GM18909 (cell line): ENCODE results near the gene SPECC1L.
"Not testable (repeated sequence)": the region's sequence is repeated elsewhere in the genome, so short reads cannot be mapped to it uniquely, and the experiment has no call there.

ENCODE experiments used
- ATAC-seq: cut with Tn5 transposase; IDR thresholded peaks from one replicate; pipeline ENCODE4 v1.9.1; 2021; ENCODE audit warnings: mild to moderate bottlenecking; ENCODE audit not compliant: unreplicated experiment, poor library complexity

Gene SPECC1L

DNA sequence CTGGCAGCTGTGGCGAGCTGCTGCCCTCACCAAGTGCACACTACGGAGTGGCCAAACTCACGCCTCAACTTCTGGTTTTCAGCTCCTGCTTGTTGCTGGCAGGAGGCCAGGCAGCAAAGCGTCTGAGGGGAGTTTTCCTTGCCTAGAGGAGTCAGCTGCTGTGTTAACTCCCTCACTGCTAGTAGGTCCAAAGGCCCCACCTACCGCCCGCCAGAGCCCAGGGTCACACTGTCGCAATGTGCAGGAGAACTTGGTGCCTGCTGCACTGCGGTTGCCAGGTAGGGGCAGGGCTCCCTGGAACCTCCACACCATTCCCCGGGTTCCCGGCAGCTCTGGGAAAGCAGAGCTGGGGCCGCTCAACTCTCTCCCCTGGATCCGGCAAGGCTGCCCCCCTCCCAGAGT lies 25.6 kb upstream of the SPECC1L start, which contains the start of gene GGT5:
Gene GGT5, minus strand, starts transcription at position 53 of the 402 bp plus-strand sequence. CDS start 357 bp downstream, outside the sequence.
- ATAC-seq, result not testable (repeated sequence)

DNA sequence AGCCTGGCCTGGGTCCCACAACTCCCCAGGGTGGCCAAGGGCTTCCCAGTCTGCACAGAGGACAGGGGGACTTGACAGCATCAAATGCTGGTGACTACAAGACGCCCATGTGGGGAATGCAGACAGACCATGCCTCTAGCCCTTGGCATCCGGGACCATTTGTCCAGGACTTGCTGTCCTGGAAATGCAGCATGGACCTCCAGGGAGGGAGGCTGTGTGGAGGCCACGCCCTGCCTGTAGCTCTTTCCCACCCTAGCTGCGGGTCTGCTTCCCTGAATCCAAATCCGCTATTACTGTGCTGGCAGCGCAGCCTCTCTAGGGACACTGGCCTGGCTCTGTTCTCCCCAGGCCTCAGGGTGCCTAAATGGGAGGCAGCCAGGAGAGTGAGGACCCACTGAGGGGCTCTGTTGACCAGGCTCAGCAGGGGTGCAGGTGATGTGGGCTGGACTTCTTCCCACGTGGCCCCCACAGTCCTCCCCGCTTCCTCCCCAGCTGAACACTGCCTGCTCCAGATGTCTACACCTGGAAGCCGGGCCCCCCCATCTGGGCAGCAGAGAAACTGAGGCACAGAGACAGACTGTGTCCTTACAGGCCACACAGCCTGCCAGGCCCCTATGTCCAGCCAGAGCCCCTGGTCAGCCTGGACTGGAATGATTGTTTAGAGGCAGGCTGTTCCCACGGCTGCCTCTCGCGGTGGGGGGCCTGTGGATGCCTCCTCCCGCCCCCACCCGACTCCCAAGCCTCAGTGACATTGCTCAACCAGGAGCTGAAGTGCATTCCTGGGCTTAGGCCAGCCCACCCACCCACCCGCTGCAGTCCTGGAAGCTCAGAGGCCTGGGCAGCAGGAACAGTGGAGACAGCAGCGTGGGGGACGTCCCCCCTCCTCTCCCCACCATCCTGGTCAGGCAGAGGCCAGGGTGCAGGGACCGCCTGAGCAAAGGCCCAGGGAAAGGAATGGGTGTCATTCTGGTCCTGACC lies 24.8 kb upstream of the SPECC1L start:
- ATAC-seq, result not testable (repeated sequence)

DNA sequence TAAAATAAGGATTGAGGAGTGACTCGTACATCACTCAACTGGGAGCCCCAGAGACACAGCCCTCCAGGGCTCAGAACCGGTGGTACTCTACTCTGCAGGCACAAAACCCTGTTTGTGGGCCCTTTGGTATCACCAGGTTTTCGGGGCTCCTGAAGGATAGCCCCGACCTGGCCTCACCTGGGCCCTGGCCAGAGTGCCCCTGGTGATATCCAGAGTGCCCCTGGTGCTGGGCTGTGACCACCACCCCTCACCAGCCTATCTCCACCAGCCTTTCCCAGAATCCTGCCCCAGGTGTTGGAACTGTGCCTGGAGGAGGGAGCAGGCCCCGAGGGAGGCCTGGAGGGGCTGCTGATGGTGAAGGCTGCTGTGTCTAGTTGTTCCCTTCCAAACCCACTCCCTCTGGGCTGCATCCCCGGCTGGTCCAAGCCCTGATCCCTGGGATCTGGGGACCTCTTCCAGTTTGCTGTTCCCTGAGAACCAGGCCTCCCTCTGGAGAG lies 23.6 kb upstream of the SPECC1L start:
- no peak for ATAC-seq

DNA sequence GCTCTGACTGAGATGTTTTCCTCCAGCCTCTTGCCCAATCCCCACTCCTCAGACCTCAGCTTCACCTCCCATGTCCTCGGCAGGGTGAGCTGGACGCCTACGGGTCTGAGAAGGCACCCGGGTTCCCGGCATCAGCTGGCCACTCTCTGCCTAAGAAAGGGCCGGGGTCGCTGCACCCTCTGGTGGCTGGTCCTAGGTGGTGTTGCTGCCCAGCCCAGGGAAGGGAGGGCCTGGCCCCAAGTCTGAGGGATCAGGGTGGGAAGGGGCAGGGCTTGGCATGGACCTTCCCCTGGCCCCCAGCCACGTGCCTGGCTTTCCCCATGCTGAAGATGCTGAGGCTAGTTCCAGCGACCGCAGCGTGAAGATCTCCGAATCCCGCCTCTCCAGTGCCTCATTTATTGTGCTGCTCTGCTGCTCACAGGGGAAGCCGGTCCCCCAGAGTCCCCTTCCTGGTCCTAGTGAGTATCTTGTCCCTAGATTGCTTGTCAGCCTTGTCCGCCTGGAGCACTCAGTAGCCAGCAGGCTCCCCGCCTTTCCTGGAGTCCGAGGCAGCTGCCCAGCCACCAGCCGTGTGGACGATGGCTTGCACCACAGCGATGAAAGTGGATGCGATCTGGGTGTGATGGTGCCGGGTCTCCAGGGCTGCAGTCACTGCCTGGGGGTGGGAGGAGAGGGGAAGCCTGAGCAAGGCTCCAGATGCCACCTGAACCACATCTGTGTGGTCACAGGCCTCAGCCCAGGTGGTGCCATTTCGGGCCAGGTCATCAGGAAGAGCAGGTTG lies 22.9 kb upstream of the SPECC1L start:
- no peak for ATAC-seq

DNA sequence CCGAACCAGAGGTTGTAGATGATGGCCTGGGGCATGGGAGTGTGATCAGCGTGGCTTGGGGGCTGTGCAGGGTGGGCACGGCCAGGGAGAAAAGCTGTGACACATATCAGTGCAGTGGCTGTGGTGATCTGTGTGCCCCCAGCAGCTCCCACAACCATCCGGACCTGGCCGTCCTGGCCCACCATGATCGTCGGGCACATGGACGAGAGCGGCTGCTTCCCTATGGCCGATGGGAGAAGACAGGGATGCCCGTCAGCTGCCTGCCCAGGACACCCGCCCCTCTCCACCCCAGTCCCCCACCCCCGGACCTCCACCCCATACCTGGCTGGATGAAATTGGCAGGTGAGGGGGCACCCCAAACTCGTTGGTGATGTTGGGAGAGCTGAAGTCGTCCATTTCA lies 22.0 kb upstream of the SPECC1L start:
- ATAC-seq, result not testable (repeated sequence)

DNA sequence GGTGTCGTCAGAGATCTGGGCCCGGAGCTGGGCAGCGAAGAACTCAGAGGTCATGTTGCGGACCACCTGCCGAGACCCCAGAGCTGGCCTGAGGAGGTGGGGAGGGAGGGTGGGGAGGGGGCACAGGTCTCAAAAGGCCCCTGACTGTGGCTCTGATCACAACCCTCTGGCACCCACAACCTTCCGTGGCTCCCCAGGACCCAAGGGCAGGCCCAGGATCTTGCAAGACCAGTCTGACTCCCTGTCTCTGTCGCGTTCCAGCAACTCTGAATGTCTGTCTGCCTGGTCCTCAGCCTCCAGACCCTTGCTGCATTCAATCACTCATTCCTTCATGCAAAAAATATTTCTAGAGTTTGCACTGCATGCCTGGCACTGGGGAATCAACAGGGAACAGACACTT lies 21.2 kb upstream of the SPECC1L start:
- ATAC-seq, result not testable (repeated sequence)

DNA sequence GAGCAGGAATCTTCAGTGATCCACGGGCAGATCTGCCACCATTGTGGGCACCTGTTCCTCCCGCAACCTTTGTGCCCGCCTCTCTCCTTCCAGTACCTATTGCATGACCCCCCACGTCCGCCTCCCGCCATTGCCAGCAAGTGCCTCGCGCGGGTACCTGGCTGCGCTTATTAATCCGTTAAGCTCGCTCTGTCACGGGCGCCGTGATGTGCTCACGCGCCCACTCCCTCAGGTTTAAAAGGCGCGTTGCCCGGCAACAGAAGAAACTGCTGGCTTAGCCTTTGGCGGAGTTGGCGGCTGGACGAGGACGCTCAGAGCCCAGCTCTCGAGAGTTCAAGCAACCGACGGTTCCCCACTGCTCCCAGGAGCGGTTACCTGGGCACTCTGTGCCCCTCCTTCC lies 19.3 kb upstream of the SPECC1L start:
- not testable (repeated sequence) for ATAC-seq

DNA sequence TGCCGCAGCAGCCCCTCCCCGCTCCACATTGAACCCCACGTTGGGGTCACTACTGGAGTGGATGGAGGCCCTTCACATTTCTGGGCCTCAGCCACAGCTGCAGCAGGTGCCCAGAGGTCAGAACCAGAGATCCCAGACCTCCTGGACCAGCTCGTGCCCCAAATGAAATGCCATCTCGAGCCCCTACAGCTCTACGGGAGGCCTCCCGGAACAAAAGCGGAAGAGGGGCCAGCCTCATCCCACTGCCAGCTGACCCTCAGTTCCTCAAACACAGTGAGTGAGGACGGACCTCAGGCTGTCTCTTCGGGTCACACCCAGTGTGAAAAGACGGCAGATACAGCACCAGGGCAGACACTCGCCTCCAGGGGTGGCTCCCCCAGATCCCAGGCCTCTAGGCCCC lies 17.5 kb upstream of the SPECC1L start:
- not testable (repeated sequence) for ATAC-seq

DNA sequence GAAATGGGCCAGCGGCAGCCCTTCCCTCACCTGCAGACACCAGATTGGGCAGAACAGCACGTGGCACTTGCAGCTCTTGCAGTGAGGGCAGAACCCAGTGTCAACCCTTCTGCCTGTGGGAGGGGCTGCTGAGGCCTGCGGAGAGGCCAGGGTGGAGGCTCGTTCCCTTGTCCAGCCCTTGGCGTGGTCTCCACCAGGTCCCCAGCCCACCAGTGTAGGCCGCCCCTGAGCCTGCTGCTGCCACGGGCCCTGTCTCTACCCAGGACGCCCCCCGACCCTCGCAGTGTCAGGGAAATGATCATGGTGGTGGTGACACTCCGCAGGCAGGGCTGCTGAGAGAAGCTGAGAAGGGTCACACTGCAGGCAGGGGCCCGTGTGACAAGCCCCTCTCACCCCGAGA lies 14.5 kb upstream of the SPECC1L start:
- ATAC-seq, result not testable (repeated sequence)

DNA sequence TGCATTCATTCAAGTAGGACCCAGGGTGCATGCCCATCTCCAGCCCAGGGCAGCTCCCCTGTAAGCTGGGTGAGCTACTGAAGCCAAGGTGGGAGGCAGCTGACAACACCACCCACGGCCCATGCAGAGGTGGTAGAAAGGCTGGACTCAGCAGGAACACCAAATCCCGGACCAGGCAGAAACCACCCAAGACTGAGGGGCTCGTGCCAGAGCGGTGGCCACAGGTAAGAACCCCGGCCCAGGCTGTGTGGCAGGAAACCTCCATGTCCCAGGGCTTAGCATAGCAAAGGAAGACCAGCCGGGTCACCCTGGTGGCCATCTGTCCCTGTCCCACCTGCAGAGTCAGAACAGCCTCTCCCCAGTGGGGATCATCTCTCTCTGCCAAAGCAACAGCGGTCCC lies 13.9 kb upstream of the SPECC1L start:
- not testable (repeated sequence) for ATAC-seq

DNA sequence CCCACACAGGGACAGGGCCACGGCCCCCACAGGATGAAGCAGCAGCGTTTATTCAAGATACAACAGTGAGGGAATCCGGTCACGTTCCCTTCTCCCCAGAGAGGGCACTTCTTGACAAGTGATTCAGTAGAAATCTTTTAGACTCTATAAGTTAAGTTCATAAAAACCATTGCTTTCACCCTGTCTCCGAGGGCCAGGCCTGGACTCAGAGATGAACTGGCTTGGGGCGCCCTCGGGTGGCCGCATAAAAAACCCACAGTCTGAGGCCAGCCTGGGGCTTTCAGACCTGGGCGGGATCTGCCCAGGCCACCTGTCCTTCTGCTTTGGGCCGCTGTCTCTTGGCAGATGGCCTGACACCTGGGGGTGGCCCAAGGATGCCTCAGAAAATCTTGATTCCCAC lies 11.2 kb upstream of the SPECC1L start:
- not testable (repeated sequence) for ATAC-seq

DNA sequence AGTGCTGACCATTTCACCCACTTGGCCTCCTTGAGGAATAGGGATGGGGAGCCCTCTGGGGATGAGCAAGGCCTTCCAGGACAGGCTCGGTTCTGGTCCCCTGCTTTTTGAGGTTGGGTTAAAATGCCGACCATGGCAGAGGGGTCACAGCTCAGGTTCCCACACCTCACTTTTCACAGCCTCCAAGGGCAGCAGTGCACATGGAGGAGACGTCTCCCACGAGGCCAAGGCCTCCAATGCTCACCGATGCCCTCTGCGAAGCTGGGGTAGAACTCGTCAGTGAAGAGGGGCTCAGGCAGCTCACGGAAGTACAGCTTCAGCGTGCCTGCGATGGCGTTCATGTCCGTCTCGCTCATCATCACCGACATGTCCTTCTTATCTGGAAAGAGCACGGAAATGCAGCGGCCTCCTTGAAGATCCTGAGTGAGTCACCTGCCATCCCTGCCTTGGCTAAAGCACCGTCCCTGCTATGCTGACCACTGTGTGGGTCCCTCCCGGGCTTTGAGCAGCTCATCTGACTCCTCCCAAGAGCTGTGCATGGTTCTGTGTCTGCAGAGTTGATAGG lies 8.4 kb upstream of the SPECC1L start:
- ATAC-seq, result not testable (repeated sequence)

DNA sequence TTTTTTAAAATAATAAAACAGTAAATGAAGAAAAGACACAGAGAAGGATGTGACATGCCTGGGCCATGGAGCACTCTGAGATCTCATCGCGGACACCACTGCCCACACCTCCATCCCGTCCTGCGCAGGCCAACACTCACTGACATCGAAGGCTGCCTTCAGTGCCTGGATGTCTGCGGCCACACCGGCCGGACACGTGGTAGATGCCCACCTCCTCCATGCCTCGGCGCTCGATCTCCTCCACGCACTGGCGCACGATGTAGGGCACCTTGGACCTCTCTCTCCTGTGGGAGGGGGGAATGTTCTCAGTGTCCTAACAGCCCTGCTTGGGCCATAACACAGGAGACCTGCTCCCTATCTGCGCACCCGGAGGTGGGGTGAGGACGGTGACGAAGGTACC lies 7.2 kb upstream of the SPECC1L start:
- not testable (repeated sequence) for ATAC-seq

DNA sequence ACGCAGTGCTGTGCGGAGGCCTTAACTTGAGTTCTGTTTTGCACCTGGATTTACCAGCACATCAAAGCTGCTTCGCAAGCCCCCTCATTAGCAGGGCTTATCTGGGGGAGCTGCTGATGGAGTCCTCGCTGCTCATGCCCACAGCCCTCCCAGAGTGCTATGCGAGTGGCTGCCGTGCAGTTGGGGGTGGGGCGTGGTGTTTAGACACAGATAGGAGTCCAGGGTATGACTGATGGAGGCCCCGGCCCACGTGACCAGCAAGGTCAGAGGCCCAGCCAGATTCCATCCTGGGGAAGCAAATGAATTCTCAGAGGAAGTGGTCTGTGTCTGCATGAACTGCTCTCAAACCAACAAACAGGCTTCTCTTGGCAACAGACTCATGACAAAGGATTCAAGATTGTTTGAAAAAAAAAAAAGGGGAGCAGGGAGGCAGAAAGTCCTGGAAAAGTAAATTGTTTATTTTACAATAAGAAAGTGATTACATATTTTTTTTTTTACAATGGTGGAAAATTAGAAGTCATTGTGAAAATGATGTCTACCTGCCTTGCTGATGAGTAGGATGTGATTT lies 6.2 kb upstream of the SPECC1L start:
- not testable (repeated sequence) for ATAC-seq

DNA sequence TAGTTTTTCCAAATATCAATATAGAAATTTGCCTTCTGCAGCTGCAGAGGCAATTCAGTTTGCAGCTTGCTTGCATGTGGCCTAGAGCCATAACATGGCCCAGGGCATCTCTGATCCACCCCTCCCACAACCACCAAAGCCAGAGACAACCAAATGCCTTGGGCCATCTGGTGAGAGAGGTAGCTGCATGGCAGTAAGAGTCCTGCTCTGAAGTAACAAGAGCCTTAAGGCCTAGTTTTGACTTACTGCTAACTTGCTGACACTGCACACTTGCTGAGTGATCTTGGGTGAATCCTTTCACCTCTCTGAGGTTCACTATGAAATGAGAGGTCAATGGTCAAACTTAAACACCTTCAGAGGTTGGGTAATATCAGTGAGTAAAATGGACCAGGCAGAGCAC lies 4.9 kb upstream of the SPECC1L start:
- ATAC-seq, result no peak

DNA sequence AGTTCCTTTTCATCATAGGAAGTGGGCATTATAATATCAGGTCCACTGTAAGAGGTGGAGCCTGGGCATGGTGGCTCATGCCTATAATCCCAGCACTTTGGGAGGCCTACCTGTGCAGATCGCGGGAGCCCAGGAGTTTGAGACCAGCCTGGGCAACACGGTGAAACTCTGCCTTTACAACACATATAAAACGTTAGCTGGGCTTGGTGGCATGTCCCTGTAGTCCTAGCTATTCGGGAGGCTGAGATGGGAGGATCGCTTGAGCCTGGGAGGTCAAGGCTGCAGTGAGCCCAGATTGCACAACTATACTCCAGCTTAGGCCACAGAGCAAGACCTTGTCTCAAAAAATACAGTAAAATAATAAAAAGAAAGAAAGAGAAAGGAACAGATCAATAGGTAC lies 4.1 kb upstream of the SPECC1L start:
- not testable (repeated sequence) for ATAC-seq

DNA sequence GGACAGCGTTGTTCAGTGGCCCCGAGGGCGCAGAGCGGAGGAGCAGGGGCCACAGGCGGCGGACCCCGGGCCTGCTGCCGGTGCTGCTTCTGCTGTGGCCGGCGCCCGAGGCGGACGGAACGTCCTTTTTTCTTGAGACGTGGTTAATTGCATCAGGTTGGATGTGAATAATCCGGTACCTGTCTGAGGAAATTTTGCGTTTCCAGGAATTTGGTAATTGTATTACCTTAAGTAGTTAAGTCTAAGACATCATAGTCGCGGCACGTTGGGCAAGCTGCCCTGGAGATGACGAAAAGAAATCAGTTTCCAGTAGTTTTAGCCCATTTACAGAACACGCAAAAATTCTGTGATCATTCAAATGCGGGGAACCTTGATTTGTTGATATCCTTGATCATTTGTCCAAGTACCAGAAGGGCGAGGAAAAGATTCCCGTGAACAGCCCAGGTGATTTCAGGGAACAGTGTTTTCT lies 789 bp downstream of the SPECC1L start:
- ATAC-seq, result no peak

DNA sequence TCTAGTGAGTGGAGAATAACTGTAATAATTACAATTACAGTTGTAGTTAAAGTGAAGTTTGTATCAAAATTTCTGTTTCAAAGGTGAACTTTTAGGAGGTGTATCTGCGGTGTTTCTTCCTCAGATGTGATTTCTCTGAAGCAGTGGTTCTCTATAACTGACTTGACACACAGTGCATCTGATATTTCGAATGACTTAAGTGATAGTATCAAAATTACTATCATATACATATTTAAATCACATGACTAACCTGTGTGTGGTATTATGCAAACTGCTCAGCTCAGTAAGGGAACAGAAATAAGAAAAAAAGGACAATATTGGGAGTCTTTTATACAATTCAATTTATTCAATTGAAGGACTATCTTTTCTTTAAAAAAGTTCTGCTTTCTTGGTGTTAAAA lies 2.4 kb downstream of the SPECC1L start:
- ATAC-seq, result not testable (repeated sequence)

DNA sequence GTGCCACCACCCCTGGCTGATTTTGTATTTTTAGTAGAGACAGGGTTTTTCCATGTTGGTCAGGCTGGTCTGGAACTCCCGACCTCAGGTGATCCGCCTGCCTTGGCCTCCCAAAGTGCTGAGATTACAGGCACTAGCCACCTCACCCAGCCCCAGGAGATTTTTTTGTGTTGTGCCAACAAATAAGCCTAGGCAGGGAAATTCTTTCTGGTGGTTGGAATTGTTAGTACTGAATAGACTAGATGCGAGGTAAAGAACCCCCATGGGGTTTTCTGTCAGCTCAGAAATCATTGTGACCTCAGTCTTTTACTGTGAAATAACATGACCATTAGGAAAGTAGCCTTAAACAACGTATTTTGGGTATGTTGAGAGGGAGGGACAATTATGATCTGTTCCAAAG lies 3.3 kb downstream of the SPECC1L start:
- not testable (repeated sequence) for ATAC-seq
